ENCODE results near the gene IQGAP2.

- no peak for TF ChIP-seq CTCF (conservative IDR thresholded peaks at IDR 0.05; ENCODE audit: low read length)
- no peak for TF ChIP-seq EZH2phosphoT487 (IDR thresholded peaks at IDR 0.05; ENCODE audit: borderline replicate concordance)
Measured at GRCh38 chr5:76690704-76691466, 287.8 kb downstream of the IQGAP2 start.
